ENCODE data around the gene SCAMP2.

DNA sequence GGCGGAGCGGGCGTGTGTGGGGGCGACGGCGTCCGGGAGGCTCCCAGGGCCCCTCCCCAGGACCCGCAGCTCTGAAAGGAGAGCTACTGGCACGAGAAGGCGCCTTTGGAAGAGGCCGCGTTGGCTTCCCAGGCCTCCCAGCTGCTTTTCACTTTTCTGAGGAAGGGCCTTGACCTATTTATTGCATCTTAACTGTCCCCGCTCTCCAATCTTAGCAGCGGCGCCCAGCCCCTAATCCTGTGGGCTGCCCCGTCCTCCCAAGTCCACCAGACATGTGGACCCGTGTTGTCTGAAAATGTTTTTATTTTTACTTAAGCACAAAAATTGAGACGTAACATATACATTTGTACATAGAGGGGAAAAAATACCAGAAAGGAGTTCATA, 29.7 kb downstream of the SCAMP2 start:
- TF ChIP-seq CTCF (IDR thresholded peaks at IDR 0.05; ENCODE audit: insufficient read depth, low read depth, low read length) (no peak), EZH2 (IDR thresholded peaks at IDR 0.05; ENCODE audit: insufficient read depth, low read length) (no peak)

Data from astrocyte (in vitro differentiated cells and primary cell).